ENCODE results near the gene PRKCE. TPM values are rescaled to one million over a fixed set of nuclear protein-coding genes. Genes with fewer than 3 reads are reported as not detected.

PRKCE gene
- total and polyA plus RNA-seq, 11 donors, result 4.1 to 22.3 (median 16.2) TPM

DNA sequence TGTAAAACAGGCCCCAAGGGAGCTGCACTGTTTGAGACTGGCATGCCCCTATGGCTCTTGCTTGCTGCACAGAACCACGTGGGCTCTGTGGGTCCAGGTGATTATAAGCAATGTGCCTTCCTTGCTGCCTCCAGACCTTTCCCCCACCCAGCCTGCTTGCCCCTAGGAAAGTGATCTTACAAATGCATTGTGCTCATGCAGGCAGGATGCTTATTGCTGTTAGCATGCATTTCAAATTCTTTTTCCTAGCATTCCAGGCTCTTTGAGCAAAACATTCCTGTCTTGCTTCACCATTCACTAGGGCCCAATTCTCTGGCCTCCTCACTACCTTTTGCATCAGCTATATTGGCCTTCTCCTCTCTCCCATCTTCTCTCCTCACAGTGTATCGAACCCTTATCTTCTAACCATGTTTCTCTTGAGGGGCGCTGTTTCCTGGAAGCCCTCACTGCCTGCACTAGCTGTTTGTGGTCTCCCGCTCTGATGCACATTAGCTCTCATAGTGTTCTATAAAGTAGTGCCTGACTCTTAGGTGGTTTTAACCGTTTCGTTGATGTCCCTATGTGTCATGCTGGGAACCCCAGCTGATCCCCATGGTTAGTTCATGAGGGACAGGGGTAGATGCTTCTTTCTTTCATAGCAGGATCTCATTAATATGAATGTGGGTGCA is 492.8 kb downstream of the PRKCE start:
- intact Hi-C loops (cut with DNase I), result no loop called here
- DNase-seq (no peak), ATAC-seq (no peak)
- peaks cover 0 to 37% (median 16%) of the 10 kb centered on the region in 12 donors for H3K4me1 ChIP-seq
- 94 to 95% (median 95%) methylated on average over 6 of the region's 6 CpGs for WGBS, 4 donors
- no peak overlapping the region for H3K4me3 ChIP-seq
- H3K27me3 ChIP-seq, result no peaks in the 10 kb centered on the region
- no peak overlapping the region for H3K27ac ChIP-seq
- H3K36me3 ChIP-seq, result peaks cover 0 to 11% (median 0%) of the 10 kb centered on the region in 9 donors
- no peaks in the 10 kb centered on the region for H3K9me3 ChIP-seq
- TF ChIP-seq, protein P1, sequence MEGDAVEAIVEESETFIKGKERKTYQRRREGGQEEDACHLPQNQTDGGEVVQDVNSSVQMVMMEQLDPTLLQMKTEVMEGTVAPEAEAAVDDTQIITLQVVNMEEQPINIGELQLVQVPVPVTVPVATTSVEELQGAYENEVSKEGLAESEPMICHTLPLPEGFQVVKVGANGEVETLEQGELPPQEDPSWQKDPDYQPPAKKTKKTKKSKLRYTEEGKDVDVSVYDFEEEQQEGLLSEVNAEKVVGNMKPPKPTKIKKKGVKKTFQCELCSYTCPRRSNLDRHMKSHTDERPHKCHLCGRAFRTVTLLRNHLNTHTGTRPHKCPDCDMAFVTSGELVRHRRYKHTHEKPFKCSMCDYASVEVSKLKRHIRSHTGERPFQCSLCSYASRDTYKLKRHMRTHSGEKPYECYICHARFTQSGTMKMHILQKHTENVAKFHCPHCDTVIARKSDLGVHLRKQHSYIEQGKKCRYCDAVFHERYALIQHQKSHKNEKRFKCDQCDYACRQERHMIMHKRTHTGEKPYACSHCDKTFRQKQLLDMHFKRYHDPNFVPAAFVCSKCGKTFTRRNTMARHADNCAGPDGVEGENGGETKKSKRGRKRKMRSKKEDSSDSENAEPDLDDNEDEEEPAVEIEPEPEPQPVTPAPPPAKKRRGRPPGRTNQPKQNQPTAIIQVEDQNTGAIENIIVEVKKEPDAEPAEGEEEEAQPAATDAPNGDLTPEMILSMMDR (IDR thresholded peaks at IDR 0.05), result no peak
- TF ChIP-seq POLR2A (IDR thresholded peaks at IDR 0.05), result no peak

DNA sequence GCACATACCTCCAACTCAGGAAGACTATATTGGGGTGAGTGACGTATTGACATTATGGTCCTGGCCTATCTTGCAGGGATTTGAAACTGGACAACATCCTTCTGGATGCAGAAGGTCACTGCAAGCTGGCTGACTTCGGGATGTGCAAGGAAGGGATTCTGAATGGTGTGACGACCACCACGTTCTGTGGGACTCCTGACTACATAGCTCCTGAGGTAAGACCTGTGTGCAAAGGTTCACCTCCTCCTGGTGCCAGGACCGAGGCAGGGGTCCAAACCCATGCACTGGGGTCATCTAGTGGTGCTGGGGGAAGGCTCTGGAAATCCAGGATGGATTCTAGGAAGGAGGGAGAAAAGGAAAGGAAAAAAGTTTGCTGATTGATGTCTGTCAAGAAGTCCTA is 493.5 kb downstream of the PRKCE start:
- no peak for TF ChIP-seq POLR2A (IDR thresholded peaks at IDR 0.05)
- TF ChIP-seq, protein P1 (IDR thresholded peaks at IDR 0.05), result no peak
- WGBS, 4 donors, result 95 to 96% (median 95%) methylated on average over 5 of the region's 5 CpGs
- intact Hi-C loops (cut with DNase I), result no loop called here

DNA sequence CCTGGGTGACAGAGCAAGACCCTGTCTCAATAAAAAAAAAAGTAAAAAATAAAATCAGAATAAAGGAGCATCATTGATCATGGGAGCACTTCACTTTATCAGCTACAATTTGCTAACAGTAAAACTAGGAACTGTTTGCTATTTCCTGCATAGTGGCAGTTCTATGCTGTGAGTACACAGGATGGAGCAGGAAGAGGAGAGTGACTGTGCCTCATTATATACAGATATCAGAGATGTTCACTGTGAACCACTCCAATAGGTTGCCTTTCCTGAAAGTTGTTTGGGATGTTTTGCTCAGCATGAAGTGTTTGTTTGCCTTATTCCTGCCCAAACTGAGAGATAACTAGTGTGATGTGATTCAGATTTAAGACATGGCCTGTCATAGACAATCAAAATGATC is 494.4 kb downstream of the PRKCE start:
- ATAC-seq (peak in 1 of 4 donors; percentile 52), DNase-seq (no peak)
- no peak overlapping the region for H3K4me3 ChIP-seq
- no peaks in the 10 kb centered on the region for H3K27me3 ChIP-seq
- H3K36me3 ChIP-seq, result peaks cover 0 to 11% (median 0%) of the 10 kb centered on the region in 9 donors
- intact Hi-C loops (cut with DNase I), result no loop called here
- TF ChIP-seq POLR2A (IDR thresholded peaks at IDR 0.05), result no peak
- TF ChIP-seq, protein P1 (IDR thresholded peaks at IDR 0.05), result no peak
- H3K4me1 ChIP-seq, result peaks cover 0 to 37% (median 16%) of the 10 kb centered on the region in 12 donors
- H3K27ac ChIP-seq, result peak overlapping the region in 3 of 12 donors; percentile 7 to 25 (median 12)
- no peaks in the 10 kb centered on the region for H3K9me3 ChIP-seq

More for the DNA sequence above, 493.5 kb downstream of the PRKCE start:
- Histone ChIP-seq H3K9me3 (no peaks in the 10 kb centered on the region), H3K27ac (no peak overlapping the region), H3K4me3 (no peak overlapping the region), H3K4me1 (peaks cover 0 to 37% (median 16%) of the 10 kb centered on the region in 12 donors), H3K36me3 (peaks cover 0 to 11% (median 0%) of the 10 kb centered on the region in 9 donors), H3K27me3 (no peaks in the 10 kb centered on the region)
- ATAC-seq (no peak), DNase-seq (no peak)

DNA sequence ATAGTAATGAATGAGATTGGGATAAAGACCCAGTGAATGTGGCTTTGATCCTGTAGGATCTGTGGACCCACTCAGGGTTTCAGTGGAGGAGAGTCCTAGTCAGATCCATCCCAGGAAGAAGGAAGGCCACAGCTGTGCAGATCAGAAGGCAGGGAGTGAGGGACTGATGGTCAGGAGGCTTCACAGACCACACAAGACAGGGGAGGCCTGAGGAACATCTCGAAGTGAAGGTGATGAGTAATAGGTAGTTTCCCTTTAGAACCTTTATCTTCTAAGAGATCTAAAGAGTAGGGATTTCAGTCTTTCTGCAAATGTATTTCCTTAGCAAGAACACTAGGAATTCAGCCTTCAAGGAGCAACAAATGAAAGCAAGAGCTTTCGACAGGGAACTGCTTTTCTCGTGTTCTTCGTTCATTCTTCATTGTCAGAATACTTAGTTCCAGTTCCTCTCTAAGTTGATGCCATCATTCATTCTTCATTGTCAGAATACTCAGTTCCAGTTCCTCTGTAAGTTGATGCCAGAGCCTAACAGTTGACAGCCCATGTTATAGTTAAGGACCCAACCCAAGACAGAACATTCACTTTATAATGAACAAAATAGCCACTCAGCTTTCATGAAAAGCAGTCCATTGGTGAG is 495.5 kb downstream of the PRKCE start:
- DNase-seq (no peak), ATAC-seq (no peak)
- Histone ChIP-seq H3K4me1 (peaks cover 0 to 43% (median 16%) of the 10 kb centered on the region in 12 donors), H3K27ac (peak overlapping the region in 5 of 12 donors; percentile 5 to 49 (median 25)), H3K27me3 (no peaks in the 10 kb centered on the region), H3K4me3 (no peak overlapping the region), H3K9me3 (no peaks in the 10 kb centered on the region), H3K36me3 (peaks cover 0 to 11% (median 0%) of the 10 kb centered on the region in 9 donors)
- WGBS, 4 donors, result 72 to 86% (median 77%) methylated on average over 4 of the region's 4 CpGs
- intact Hi-C loops (cut with DNase I), result no loop called here
- no peak for TF ChIP-seq POLR2A (IDR thresholded peaks at IDR 0.05)
- TF ChIP-seq, protein P1 (IDR thresholded peaks at IDR 0.05), result no peak
